ENCODE data around the gene ABCA2. TPM values are rescaled to one million over a fixed set of nuclear protein-coding genes. Genes with fewer than 3 reads are reported as not detected.

ABCA2 gene
- 4.5 and 7.5 TPM in 2 replicates for total RNA-seq

GRCh38 chr9:137027369-137028262, at the start of gene ABCA2:
Gene ABCA2 (minus strand): TSS chr9:137028237. CDS start chr9:137028140, 97 bp downstream.
- DNase-seq: peak; percentile 34
- intact Hi-C loops (cut with micrococcal nuclease): loop anchor here (2.0 to 5.0 kb wide), 2 partner anchors 35 to 40 kb away; partner anchors contain the start of gene PAXX
- POLR2A ChIA-PET: interaction anchor here (0.6 to 1.5 kb wide), 6 partner anchors 8 to 570 kb away, joined by 3 to 5 read pairs (median 4); partner anchors contain the start of genes CLIC3, PAXX and TUBB4B

GRCh38 chr9:137077010-137077747, 49.1 kb upstream of the ABCA2 start, which contains the start of gene UAP1L1:
Gene UAP1L1 (plus strand): TSS chr9:137077517. CDS start chr9:137077533, 16 bp downstream.
- Mint-ChIP-seq H3K4me1 (peaks cover 25% of the 10 kb centered on the region), H3K36me3 (ENCODE audit: low read depth) (peaks cover 12% of the 10 kb centered on the region), H3K27ac (peak within 1 kb of the TSS; percentile 35), H3K4me3 (peak within 1 kb of the TSS; percentile 78), H3K27me3 (no peaks in the 10 kb centered on the region), H3K9me3 (no peaks in the 10 kb centered on the region)
- POLR2A ChIA-PET: interaction anchor here (0.6 to 2.3 kb wide), 6 partner anchors 9 to 196 kb away, joined by 3 to 21 read pairs (median 3); partner anchors contain the start of genes MAN1B1, NELFB and TUBB4B
- ATAC-seq (ENCODE audit: low read depth) (peak; percentile 67), DNase-seq (peak; percentile 58)
- intact Hi-C loops (cut with micrococcal nuclease): loop anchor here (1.0 kb wide), 1 partner anchor 8 kb away; no protein-coding TSS in a partner anchor
- TF ChIP-seq CTCF (IDR thresholded peaks at IDR 0.05): no peak
- CTCF ChIA-PET: interaction anchor here (0.7 to 1.3 kb wide), 3 partner anchors 11 to 42 kb away, joined by 3 read pairs; no protein-coding TSS in a partner anchor

More at GRCh38 chr9:137027369-137028262, at the start of gene ABCA2:
- no peak for TF ChIP-seq CTCF (IDR thresholded peaks at IDR 0.05)
- H3K9me3 Mint-ChIP-seq: no peaks in the 10 kb centered on the region
- peak within 1 kb of the TSS; percentile 41 for H3K27ac Mint-ChIP-seq
- CTCF ChIA-PET: interaction anchor here (0.8 to 2.5 kb wide), 4 partner anchors 8 to 39 kb away, joined by 3 to 11 read pairs (median 5); partner anchors contain the start of gene CLIC3
- H3K27me3 Mint-ChIP-seq: no peaks in the 10 kb centered on the region
- no peak for ATAC-seq (ENCODE audit: low read depth)
- H3K4me1 Mint-ChIP-seq: peaks cover 52% of the 10 kb centered on the region
- peak within 1 kb of the TSS; percentile 78 for H3K4me3 Mint-ChIP-seq
- no peaks in the 10 kb centered on the region for H3K36me3 Mint-ChIP-seq (ENCODE audit: low read depth)

GRCh38 chr9:137076636-137077009, 48.6 kb upstream of the ABCA2 start:
- POLR2A ChIA-PET: interaction anchor here (0.6 to 2.3 kb wide), 5 partner anchors 9 to 196 kb away, joined by 3 to 21 read pairs (median 3); partner anchors contain the start of genes MAN1B1 and NELFB
- no peaks in the 10 kb centered on the region for H3K9me3 Mint-ChIP-seq
- peaks cover 21% of the 10 kb centered on the region for H3K4me1 Mint-ChIP-seq
- H3K4me3 Mint-ChIP-seq: peak overlapping the region; percentile 77
- ATAC-seq (ENCODE audit: low read depth) (no peak), DNase-seq (no peak)
- TF ChIP-seq CTCF (IDR thresholded peaks at IDR 0.05): no peak
- H3K27me3 Mint-ChIP-seq: no peaks in the 10 kb centered on the region
- peak overlapping the region; percentile 35 for H3K27ac Mint-ChIP-seq
- intact Hi-C loops (cut with micrococcal nuclease): loop anchor here (1.0 kb wide), 1 partner anchor 9 kb away; no protein-coding TSS in a partner anchor
- CTCF ChIA-PET: interaction anchor here (0.7 to 1.3 kb wide), 3 partner anchors 11 to 41 kb away, joined by 3 read pairs; no protein-coding TSS in a partner anchor
- H3K36me3 Mint-ChIP-seq (ENCODE audit: low read depth): peaks cover 7% of the 10 kb centered on the region

- CTCF ChIA-PET: no interaction called here
- intact Hi-C loops (cut with micrococcal nuclease): loop anchor here (2.0 kb wide), 1 partner anchor 75 kb away; no protein-coding TSS in a partner anchor
- POLR2A ChIA-PET: interaction anchor here (1.0 to 1.3 kb wide), 2 partner anchors 9 to 11 kb away, joined by 3 to 4 read pairs; partner anchors contain the start of gene MAN1B1
- no peak for TF ChIP-seq CTCF (IDR thresholded peaks at IDR 0.05)
- Mint-ChIP-seq H3K4me3 (peak overlapping the region; percentile 38), H3K27ac (peak overlapping the region; percentile 4), H3K9me3 (no peaks in the 10 kb centered on the region), H3K27me3 (no peaks in the 10 kb centered on the region), H3K4me1 (peaks cover 30% of the 10 kb centered on the region), H3K36me3 (ENCODE audit: low read depth) (peaks cover 3% of the 10 kb centered on the region)
- no peak for DNase-seq
- ATAC-seq (ENCODE audit: low read depth): no peak
These were observed 47.3 kb upstream of the ABCA2 start for GRCh38 chr9:137075275-137075775.
